ENCODE measurements around the gene PGC.

The PGC gene

GRCh38 chr6:41730531-41731436, 16.4 kb downstream of the PGC start:
- DNase-seq, result no peak
- Histone ChIP-seq H3K4me2 (ENCODE audit: low read depth, low read length) (no peak overlapping the region), H3K27ac (ENCODE audit: low read length) (no peak overlapping the region), H3K9me3 (replicated peaks; ENCODE audit: insufficient read depth, low read length) (no peaks in the 10 kb centered on the region), H3F3A (ENCODE audit: insufficient read depth, low read length) (peaks cover 19% of the 10 kb centered on the region), H3K4me3 (ENCODE audit: low read length) (no peak overlapping the region), H3K9ac (ENCODE audit: low read length) (no peak overlapping the region), H3K27me3 (replicated peaks; ENCODE audit: insufficient read depth, low read length) (no peaks in the 10 kb centered on the region), H4K20me1 (ENCODE audit: insufficient read depth, low read length) (no peaks in the 10 kb centered on the region), H3K9me2 (replicated peaks; ENCODE audit: insufficient read depth, low read length) (no peaks in the 10 kb centered on the region), H3K36me3 (replicated peaks; ENCODE audit: insufficient read depth, low read length) (no peaks in the 10 kb centered on the region), H3K4me1 (ENCODE audit: low read length) (peaks cover 17% of the 10 kb centered on the region), H3K79me2 (ENCODE audit: low read length) (peaks cover 53% of the 10 kb centered on the region), H2AFZ (ENCODE audit: low read length) (no peak overlapping the region)
- TF ChIP-seq EZH2phosphoT487 (IDR thresholded peaks at IDR 0.05; ENCODE audit: low read length), result no peak
- TF ChIP-seq CTCF (IDR thresholded peaks at IDR 0.05; ENCODE audit: low read length), result no peak
- no peak for TF ChIP-seq EZH2 (optimal IDR thresholded peaks at IDR 0.05; ENCODE audit: low read depth, low read length)

GRCh38 chr6:41729624-41730023, 17.6 kb downstream of the PGC start:
- H3K79me2 ChIP-seq (ENCODE audit: low read length), result peaks cover 54% of the 10 kb centered on the region
- H3K27ac ChIP-seq (ENCODE audit: low read length), result no peak overlapping the region
- no peak overlapping the region for H3K9ac ChIP-seq (ENCODE audit: low read length)
- peaks cover 19% of the 10 kb centered on the region for H3F3A ChIP-seq (ENCODE audit: insufficient read depth, low read length)
- H3K4me1 ChIP-seq (ENCODE audit: low read length), result peaks cover 16% of the 10 kb centered on the region
- H3K27me3 ChIP-seq (replicated peaks; ENCODE audit: insufficient read depth, low read length), result no peaks in the 10 kb centered on the region
- no peaks in the 10 kb centered on the region for H3K9me2 ChIP-seq (replicated peaks; ENCODE audit: insufficient read depth, low read length)
- DNase-seq, result no peak
- no peaks in the 10 kb centered on the region for H3K9me3 ChIP-seq (replicated peaks; ENCODE audit: insufficient read depth, low read length)
- no peaks in the 10 kb centered on the region for H3K36me3 ChIP-seq (replicated peaks; ENCODE audit: insufficient read depth, low read length)
- no peak overlapping the region for H2AFZ ChIP-seq (ENCODE audit: low read length)
- H3K4me3 ChIP-seq (ENCODE audit: low read length), result no peak overlapping the region
- H3K4me2 ChIP-seq (ENCODE audit: low read depth, low read length), result no peak overlapping the region
- TF ChIP-seq EZH2phosphoT487 (IDR thresholded peaks at IDR 0.05; ENCODE audit: low read length) (no peak), CTCF (IDR thresholded peaks at IDR 0.05; ENCODE audit: low read length) (no peak), EZH2 (optimal IDR thresholded peaks at IDR 0.05; ENCODE audit: low read depth, low read length) (no peak)
- no peaks in the 10 kb centered on the region for H4K20me1 ChIP-seq (ENCODE audit: insufficient read depth, low read length)

GRCh38 chr6:41728954-41729353, 18.2 kb downstream of the PGC start:
- peaks cover 60% of the 10 kb centered on the region for H3K79me2 ChIP-seq (ENCODE audit: low read length)
- H3K4me2 ChIP-seq (ENCODE audit: low read depth, low read length), result no peak overlapping the region
- no peaks in the 10 kb centered on the region for H3K36me3 ChIP-seq (replicated peaks; ENCODE audit: insufficient read depth, low read length)
- no peak overlapping the region for H2AFZ ChIP-seq (ENCODE audit: low read length)
- H3K9me3 ChIP-seq (replicated peaks; ENCODE audit: insufficient read depth, low read length), result no peaks in the 10 kb centered on the region
- H3K27me3 ChIP-seq (replicated peaks; ENCODE audit: insufficient read depth, low read length), result no peaks in the 10 kb centered on the region
- peaks cover 17% of the 10 kb centered on the region for H3F3A ChIP-seq (ENCODE audit: insufficient read depth, low read length)
- no peak overlapping the region for H3K27ac ChIP-seq (ENCODE audit: low read length)
- no peaks in the 10 kb centered on the region for H4K20me1 ChIP-seq (ENCODE audit: insufficient read depth, low read length)
- TF ChIP-seq EZH2phosphoT487 (IDR thresholded peaks at IDR 0.05; ENCODE audit: low read length), result no peak
- no peak for TF ChIP-seq EZH2 (optimal IDR thresholded peaks at IDR 0.05; ENCODE audit: low read depth, low read length)
- TF ChIP-seq CTCF (IDR thresholded peaks at IDR 0.05; ENCODE audit: low read length), result no peak
- H3K9ac ChIP-seq (ENCODE audit: low read length), result no peak overlapping the region
- H3K4me3 ChIP-seq (ENCODE audit: low read length), result no peak overlapping the region
- H3K9me2 ChIP-seq (replicated peaks; ENCODE audit: insufficient read depth, low read length), result no peaks in the 10 kb centered on the region
- no peak for DNase-seq
- H3K4me1 ChIP-seq (ENCODE audit: low read length), result peaks cover 16% of the 10 kb centered on the region

Data from MM.1S (cell line).